B cell (primary cell): Measurements from ENCODE around the gene ZNF618. TPM values are rescaled to one million over a fixed set of nuclear protein-coding genes. Genes with fewer than 3 reads are reported as not detected.
"Not testable (repeated sequence)": the region's sequence is repeated elsewhere in the genome, so short reads cannot be mapped to it uniquely, and the experiment has no call there.

ENCODE experiments used
- ATAC-seq: fragments of 200-7000 bp; cut with Tn5 transposase; one replicate; pipeline ENCODE4 v1.10.0; 2021; ENCODE audit warnings: low read depth, mild to moderate bottlenecking, moderate number of reproducible peaks, moderate library complexity
- CTCF ChIA-PET: fragments of 350-600 bp; sonication (Branson Sonifier 250); formaldehyde crosslinking; loops from one replicate; lab custom pipeline; 2021; ENCODE audit warnings: antibody characterized with exemption, inconsistent platforms; lab: Charles Lee
- POLR2A ChIA-PET: fragments of 350-600 bp; sonication (Branson Sonifier 250); formaldehyde crosslinking; loops from one replicate; lab custom pipeline; 2021; ENCODE audit warnings: antibody characterized with exemption; lab: Charles Lee
- DNase-seq: peaks from one replicate; pipeline ENCODE4 v3.0.0; 2013
- H2AFZ ChIP-seq: 2 replicates; pipeline ENCODE4 v1.6.1; 2012; ENCODE audit warnings: mild to moderate bottlenecking, low read depth, low read length; ENCODE audit not compliant: insufficient read depth, poor library complexity, severe bottlenecking
- H3K27ac ChIP-seq, 2 donors: 1 replicate in 1 of 2; 2 replicates in 1 of 2; pipeline ENCODE4 v1.5.1; 2012 to 2013; ENCODE audit warnings: low read length in 2 of 2, mild to moderate bottlenecking in 2 of 2, moderate library complexity in 1 of 2
- H3K27me3 ChIP-seq, 4 experiments: fragments of 200-600 bp in 1 of 4; sonication (generic) in 1 of 4; replicated peaks in 1 of 4; 1 replicate in 2 of 4; 2 replicates in 2 of 4; pipeline versions ENCODE4 v1.6.1 to v1.7.0; 2013 to 2016; ENCODE audit warnings: low read length in 3 of 4, mild to moderate bottlenecking in 2 of 4, mixed read lengths in 1 of 4, moderate library complexity in 1 of 4; ENCODE audit not compliant: insufficient read depth in 4 of 4, control insufficient read depth in 3 of 4; ENCODE audit errors: control extremely low read depth in 1 of 4
- H3K36me3 ChIP-seq, 2 experiments: replicated peaks in 1 of 2; 1 replicate in 1 of 2; 2 replicates in 1 of 2; pipeline versions ENCODE4 v1.6.1 to v1.7.1; 2013; ENCODE audit warnings: low read length in 1 of 2; ENCODE audit not compliant: insufficient read depth in 2 of 2, control insufficient read depth in 1 of 2; ENCODE audit errors: control extremely low read depth in 1 of 2, extremely low read depth in 1 of 2
- H3K4me1 ChIP-seq, 2 donors: fragments of 200-600 bp in 1 of 2; sonication (generic) in 1 of 2; 1 replicate in 1 of 2; 2 replicates in 1 of 2; pipeline versions ENCODE4 v1.5.1 to v1.6.1; 2013 to 2017; ENCODE audit warnings: low read length in 2 of 2; ENCODE audit not compliant: control insufficient read depth in 2 of 2, insufficient read depth in 2 of 2
- H3K4me2 ChIP-seq: replicated peaks from 2 replicates; pipeline ENCODE3; 2012; ENCODE audit warnings: mild to moderate bottlenecking, low read depth, low read length; ENCODE audit not compliant: poor library complexity, severe bottlenecking
- H3K4me3 ChIP-seq, 5 experiments: fragments of 200-600 bp in 1 of 5; sonication (generic) in 1 of 5; 1 replicate in 3 of 5; 2 replicates in 2 of 5; pipeline versions ENCODE4 v1.5.1 to v1.7.0; 2011 to 2016; ENCODE audit warnings: low read length in 4 of 5, mild to moderate bottlenecking in 4 of 5, low read depth in 2 of 5, control low read depth in 1 of 5, moderate library complexity in 1 of 5; ENCODE audit not compliant: insufficient read depth in 1 of 5; ENCODE audit errors: control extremely low read depth in 1 of 5, extremely low read depth in 1 of 5
- H3K79me2 ChIP-seq: fragments of 200-600 bp; sonication (generic); one replicate; pipeline ENCODE4 v1.6.0; 2016; ENCODE audit warnings: low read length; ENCODE audit not compliant: control insufficient read depth, insufficient read depth
- H3K9ac ChIP-seq: fragments of 200-600 bp; sonication (generic); 2 replicates; pipeline ENCODE4 v1.6.1; 2017; ENCODE audit warnings: mild to moderate bottlenecking, low read length, moderate library complexity
- H3K9me3 ChIP-seq, 3 donors: one replicate each; pipeline versions ENCODE4 v1.6.1 to v1.7.1; 2013; ENCODE audit warnings: low read length in 2 of 3; ENCODE audit not compliant: control insufficient read depth in 2 of 3, insufficient read depth in 1 of 3; ENCODE audit errors: control extremely low read depth in 1 of 3
- H4K20me1 ChIP-seq: 2 replicates; pipeline ENCODE4 v1.6.0; 2012; ENCODE audit warnings: mild to moderate bottlenecking, low read length; ENCODE audit not compliant: insufficient read depth, control insufficient read depth, poor library complexity, severe bottlenecking
- H3K27ac Mint-ChIP-seq: one replicate; pipeline ENCODE4 v1.8.0; 2021; ENCODE audit warnings: mixed read lengths
- H3K27me3 Mint-ChIP-seq: one replicate; pipeline ENCODE4 v1.8.0; 2021; ENCODE audit warnings: mixed read lengths
- H3K4me1 Mint-ChIP-seq: one replicate; pipeline ENCODE4 v1.8.0; 2021; ENCODE audit warnings: mixed read lengths
- H3K4me3 Mint-ChIP-seq: one replicate; pipeline ENCODE4 v1.8.0; 2021; ENCODE audit warnings: mixed read lengths
- H3K9me3 Mint-ChIP-seq: one replicate; pipeline ENCODE4 v1.8.0; 2022; ENCODE audit warnings: mixed read lengths; ENCODE audit not compliant: insufficient read depth
- CTCF ChIP-seq: fragments of 200-600 bp; IDR thresholded peaks from one replicate; pipeline ENCODE4 v1.8.0; 2022; ENCODE audit warnings: antibody characterized with exemption, mild to moderate bottlenecking
- EZH2 ChIP-seq: IDR thresholded peaks from 2 replicates; pipeline ENCODE4 v1.6.1; 2012; ENCODE audit warnings: borderline replicate concordance, low read depth, mild to moderate bottlenecking, moderate library complexity, low read length; ENCODE audit not compliant: insufficient read depth, poor library complexity, severe bottlenecking
- WGBS: methylation state at CpG from one replicate; pipeline ENCODE4 v1.1.5; 2013; ENCODE audit warnings: missing lambda C conversion rate; ENCODE audit not compliant: insufficient coverage; 5-methylcytosine and 5-hydroxymethylcytosine counted together
- intact Hi-C: fragments of 100-400 bp; cut with micrococcal nuclease; formaldehyde crosslinking; loops from one replicate; pipeline ENCODE4 v1.10.0; 2022
- polyA plus RNA-seq: library from polyadenylated mRNA; depleted of rRNA; stranded (reverse); fragments of >200 nt; gene quantifications from 2 replicates; pipeline ENCODE4 v1.2.3, GENCODE V29; 2012
- total RNA-seq, 2 donors: library from RNA; stranded (reverse); fragments of 120-200 nt in 1 of 2; gene quantifications; 1 replicate in 1 of 2; 2 replicates in 1 of 2; pipeline versions ENCODE4 v1.2.3 to v1.2.4, GENCODE V29; 2013 to 2022

ZNF618 gene
- total and polyA plus RNA-seq, 2 donors (not counting 1 experiment from before 2014, with no cell fraction given), result 1.4 to 2.5 TPM

DNA sequence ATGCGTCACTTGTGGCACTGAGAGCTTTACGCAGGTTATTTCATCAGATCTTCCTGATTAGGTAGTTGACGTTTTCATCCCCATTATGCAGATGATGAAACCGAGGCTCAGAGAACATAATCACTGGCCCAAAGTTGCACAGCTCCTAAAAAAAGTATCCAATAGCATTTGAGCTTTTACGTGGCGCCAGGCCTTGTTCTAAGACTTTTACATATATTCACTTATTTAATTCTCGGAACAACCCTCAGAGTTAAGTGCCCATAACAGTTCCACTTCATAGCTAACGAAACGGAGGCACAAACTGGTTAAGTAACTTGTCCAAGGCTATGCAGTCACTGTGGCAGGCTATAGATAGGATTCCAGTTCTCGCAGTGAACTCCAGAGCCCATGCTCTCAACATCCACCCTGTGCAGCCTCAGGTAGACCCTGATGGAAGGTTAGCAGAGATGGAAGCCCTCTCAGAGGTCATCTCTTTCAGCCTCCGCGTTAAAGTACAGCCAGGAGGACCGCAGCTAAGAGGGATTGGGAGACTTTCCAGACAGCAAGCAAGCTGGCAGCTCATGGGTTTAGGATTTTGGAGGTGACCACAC, 162.7 kb downstream of the ZNF618 start:
- 96% methylated on average over 12 of the region's 13 CpGs for WGBS
- no peaks in the 10 kb centered on the region for H3K4me1 Mint-ChIP-seq
- Histone ChIP-seq H3K27ac (no peak overlapping the region), H3K9me3 (no peaks in the 10 kb centered on the region), H3K4me3 (no peak overlapping the region), H3K4me1 (no peaks in the 10 kb centered on the region), H4K20me1 (no peaks in the 10 kb centered on the region), H2AFZ (no peak overlapping the region), H3K9ac (no peak overlapping the region), H3K36me3 (no peaks in the 10 kb centered on the region), H3K4me2 (no peak overlapping the region), H3K79me2 (no peaks in the 10 kb centered on the region), H3K27me3 (no peaks in the 10 kb centered on the region)
- ATAC-seq (no peak), DNase-seq (no peak)
- no peak overlapping the region for H3K4me3 Mint-ChIP-seq
- H3K27ac Mint-ChIP-seq, result no peak overlapping the region
- intact Hi-C loops, result no loop called here
- POLR2A ChIA-PET, result no interaction called here
- TF ChIP-seq CTCF, result no peak
- no peak for TF ChIP-seq EZH2
- H3K27me3 Mint-ChIP-seq, result no peaks in the 10 kb centered on the region
- no peaks in the 10 kb centered on the region for H3K9me3 Mint-ChIP-seq
- CTCF ChIA-PET, result no interaction called here

GRCh38 chr9:114039484-114039883, 163.4 kb downstream of the ZNF618 start:
- no peak overlapping the region for H3K27ac ChIP-seq
- H3K9me3 Mint-ChIP-seq, result no peaks in the 10 kb centered on the region
- no peak overlapping the region for H3K4me2 ChIP-seq
- H3K9me3 ChIP-seq, result no peaks in the 10 kb centered on the region
- no peaks in the 10 kb centered on the region for H3K4me1 Mint-ChIP-seq
- H3K4me3 Mint-ChIP-seq, result no peak overlapping the region
- intact Hi-C loops, result no loop called here
- H3K9ac ChIP-seq, result no peak overlapping the region
- ChIA-PET POLR2A (no interaction called here), CTCF (no interaction called here)
- no peak for DNase-seq
- H3K27me3 Mint-ChIP-seq, result no peaks in the 10 kb centered on the region
- TF ChIP-seq EZH2 (no peak), CTCF (no peak)
- no peak overlapping the region for H2AFZ ChIP-seq
- H3K4me1 ChIP-seq, result no peaks in the 10 kb centered on the region
- no peaks in the 10 kb centered on the region for H3K79me2 ChIP-seq
- no peaks in the 10 kb centered on the region for H3K27me3 ChIP-seq
- H4K20me1 ChIP-seq, result no peaks in the 10 kb centered on the region
- WGBS, result 85% methylated on average over 3 of the region's 5 CpGs
- no peak overlapping the region for H3K4me3 ChIP-seq
- no peak overlapping the region for H3K27ac Mint-ChIP-seq
- ATAC-seq, result no peak
- no peaks in the 10 kb centered on the region for H3K36me3 ChIP-seq

DNA sequence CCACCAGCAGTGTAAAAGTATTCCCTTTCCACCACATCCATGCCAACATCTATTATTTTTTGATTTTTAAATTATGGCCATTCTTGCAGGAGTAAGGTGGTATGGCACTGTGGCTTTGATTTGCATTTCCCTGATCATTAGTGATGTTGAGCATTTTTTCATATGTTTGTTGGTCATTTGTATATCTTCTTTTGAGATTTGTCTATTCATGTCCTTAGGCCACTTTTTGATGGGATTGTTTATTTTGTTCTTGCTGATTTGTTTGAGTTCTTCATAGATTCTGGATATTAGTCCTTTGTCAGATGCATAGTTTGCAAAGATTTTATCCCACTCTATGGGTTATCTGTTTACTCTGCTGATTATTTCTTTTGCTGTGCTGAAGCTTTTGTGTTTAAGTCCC, 167.6 kb downstream of the ZNF618 start:
- H3K4me2 ChIP-seq, DNase-seq, H3K4me3 ChIP-seq, H3K27ac Mint-ChIP-seq, H3K4me3 Mint-ChIP-seq, ATAC-seq, H3K79me2 ChIP-seq, H3K9me3 ChIP-seq, H3K27me3 ChIP-seq, H3K9me3 Mint-ChIP-seq, H4K20me1 ChIP-seq, H3K4me1 Mint-ChIP-seq, intact Hi-C loops, H3K9ac ChIP-seq, H3K4me1 ChIP-seq, H3K27me3 Mint-ChIP-seq, H2AFZ ChIP-seq, CTCF ChIA-PET, H3K36me3 ChIP-seq, POLR2A ChIA-PET, H3K27ac ChIP-seq: not testable (repeated sequence)
